HG03196 (cell line): ENCODE results near the gene RAPGEF4.

Experiments used
- ATAC-seq: cut with Tn5 transposase; IDR thresholded peaks from one replicate; pipeline ENCODE4 v1.9.1; 2021; ENCODE audit not compliant: unreplicated experiment

Gene RAPGEF4

DNA sequence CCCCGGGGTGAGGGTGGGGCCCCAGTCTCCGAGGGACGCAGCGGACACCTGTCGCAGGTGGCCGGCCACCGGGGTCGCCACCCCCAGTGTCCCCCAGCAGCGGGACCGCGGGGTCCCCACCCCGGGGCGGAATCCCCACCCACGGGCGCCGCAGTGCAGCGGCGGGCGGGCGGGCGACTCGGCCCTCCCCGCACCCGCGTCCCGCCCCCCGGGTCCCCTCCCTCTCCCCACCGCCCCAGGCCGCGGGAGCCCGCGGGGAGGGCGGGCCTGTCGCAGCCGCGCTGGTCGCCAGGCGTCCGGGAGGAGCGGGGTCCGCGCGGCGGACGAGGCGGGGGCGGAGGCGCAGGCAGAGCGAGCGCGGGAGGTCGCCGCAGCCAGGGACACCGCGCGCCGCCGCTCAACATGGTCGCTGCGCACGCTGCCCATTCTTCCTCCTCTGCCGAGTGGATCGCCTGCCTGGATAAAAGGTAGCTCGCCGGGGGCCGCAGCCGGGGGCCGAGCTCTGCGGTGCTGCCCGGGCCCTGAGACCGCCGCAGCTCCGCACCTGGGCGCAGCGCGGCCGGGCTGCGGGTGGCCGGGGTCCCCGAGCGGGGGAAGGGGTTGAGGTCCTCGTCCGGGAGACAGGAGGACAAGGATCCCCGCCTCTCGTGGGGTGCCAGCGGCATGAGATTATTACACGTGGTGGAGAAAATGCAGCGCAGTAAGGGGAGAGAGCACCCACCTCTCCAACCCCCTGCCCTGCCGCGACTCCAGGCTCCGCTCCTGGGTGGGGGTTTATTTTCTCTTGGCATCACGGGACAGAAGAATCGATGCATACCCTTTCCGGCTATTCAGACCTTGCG lies at the start of gene RAPGEF4:
Gene RAPGEF4, plus strand, starts transcription at position 264 of the 842 bp plus-strand sequence. Its CDS starts 139 bp downstream, at position 403.
- ATAC-seq, result no peak

DNA sequence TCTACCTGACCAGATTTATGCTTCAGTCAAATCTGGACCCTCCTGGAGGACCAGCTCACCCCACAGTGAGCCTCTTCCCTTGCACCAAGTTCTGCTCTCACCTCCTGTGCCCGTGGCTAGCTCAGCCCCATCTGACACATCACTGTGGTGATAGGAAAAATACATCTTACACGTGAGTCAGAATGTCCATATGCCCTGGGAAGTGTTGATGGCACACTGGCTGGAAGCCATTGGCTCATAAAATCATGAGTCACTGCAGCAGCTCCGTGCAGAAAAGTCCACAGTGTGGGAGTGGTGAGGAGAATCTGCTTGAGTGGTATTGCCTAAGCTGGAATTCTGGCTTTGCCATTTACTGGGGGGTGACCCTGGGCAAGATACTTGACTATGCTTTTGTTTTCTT lies 42.6 kb upstream of the RAPGEF4 start:
- no peak for ATAC-seq

DNA sequence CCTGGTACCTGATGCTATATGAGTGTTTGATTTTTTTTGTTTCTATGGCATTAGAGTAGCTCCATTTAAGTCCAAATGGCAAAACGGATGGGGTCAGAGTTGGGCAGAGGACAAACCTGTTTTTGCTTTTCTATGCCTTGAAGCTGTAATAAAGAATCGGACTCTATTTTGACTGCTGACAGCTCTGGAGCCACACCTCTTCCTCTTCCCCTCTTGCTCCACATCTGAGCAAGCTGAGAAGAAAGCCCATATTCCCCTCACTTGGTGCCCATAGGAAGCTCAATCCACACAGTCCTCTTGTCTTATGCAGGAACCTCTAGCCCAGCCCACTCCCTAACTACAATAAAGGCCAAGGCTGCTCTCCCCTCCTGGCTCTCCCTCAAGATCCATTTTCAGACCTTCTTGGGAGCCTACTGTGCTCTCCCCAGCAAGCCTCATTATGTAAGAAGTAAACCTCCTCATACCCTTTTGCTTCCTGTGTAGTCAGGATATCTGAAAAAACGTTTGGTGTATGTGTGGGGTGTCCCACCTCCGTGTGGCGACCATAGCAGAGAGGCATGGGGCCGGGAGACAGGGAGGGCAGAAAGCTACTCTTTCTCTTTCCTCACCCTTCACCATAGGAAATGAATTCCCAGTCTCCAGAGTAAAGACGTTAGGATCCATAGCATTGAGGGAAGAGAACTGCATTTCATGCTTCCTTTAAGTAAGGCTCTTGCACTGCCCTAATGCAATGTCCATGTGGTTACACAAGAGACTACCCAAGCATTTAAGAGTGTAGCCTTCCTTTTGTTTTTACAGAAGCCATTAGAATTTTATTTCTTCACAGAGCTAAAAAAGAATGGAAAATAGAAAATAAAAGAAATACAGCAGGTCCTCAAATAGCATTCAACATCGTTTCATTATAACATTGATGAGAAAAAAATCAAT lies 41.9 kb upstream of the RAPGEF4 start:
- ATAC-seq, result no peak

DNA sequence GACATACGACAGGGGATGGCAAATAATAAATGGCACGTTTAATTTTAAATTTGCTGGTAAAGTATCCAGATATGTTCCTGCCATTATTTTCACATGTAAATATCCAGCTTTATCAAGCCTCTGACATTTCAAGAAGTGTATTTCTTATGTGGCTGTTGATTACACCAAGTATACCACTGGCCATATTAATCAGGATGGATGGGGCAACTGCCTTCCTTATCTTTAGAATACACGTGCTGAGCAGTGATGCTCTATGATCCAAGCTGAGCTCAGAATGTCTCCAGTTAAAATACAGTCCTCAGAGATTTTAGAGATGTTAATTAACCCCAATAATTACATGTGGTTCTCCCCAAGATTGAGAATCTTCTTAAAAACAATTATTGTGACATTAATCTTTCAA lies 38.3 kb upstream of the RAPGEF4 start:
- ATAC-seq, result no peak

DNA sequence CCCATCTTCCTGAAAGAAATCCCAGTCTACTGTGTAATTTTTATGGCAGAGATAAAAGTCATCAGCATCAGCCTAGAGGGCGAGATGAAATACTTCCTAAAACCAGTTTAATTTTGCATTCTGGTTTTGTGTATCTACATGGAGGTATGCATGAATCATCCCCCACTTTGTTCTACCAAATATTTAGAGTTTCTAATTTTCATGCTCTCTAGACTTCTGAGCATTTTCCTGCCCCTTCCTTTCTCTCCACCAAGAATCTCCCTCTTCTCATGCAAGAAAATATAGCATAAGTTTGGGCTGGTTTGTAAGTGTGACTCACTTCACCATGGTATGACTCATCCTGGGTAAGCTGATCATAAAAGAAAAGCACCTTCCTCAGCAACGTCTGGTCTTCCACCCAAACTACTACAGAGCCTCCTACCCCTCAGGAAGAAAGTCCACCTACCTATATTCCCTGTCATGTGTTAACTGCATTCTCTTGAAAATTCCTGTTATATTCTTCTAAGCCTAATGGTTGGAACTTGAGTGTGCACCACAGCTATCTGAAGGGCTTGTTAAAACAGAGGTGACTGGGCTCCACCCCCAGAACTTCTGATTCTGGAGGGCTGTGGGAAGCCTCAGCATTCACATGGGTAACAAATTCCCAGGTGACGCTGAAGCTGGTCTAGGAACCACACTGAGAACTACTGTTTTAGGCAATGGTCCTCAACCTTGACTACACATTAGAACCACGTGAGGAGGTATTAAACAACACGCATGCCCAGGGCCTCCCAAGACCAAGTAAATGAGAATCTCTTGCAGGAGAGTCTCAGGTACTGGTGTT lies 37.4 kb upstream of the RAPGEF4 start:
- peak; percentile 89 for ATAC-seq

DNA sequence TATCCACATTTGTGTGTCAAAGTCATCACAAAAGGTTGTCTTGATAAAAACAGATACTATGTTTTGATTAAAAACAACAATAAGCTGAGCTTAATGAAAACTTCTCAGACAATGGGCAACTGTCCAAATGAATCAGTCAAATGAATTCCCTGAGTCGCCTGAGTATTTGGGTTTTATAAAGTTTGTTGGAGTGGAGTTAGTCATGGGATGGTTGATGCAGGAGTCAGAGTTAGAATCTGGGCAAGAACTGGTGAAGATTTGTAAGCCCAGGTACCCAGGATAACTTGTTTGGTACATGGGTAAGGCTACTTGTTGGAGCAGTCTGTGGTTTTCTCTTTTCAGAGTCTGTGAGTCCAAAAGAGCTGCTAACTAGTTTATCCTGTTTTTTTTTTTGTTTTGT lies 34.4 kb upstream of the RAPGEF4 start:
- ATAC-seq, result no peak

DNA sequence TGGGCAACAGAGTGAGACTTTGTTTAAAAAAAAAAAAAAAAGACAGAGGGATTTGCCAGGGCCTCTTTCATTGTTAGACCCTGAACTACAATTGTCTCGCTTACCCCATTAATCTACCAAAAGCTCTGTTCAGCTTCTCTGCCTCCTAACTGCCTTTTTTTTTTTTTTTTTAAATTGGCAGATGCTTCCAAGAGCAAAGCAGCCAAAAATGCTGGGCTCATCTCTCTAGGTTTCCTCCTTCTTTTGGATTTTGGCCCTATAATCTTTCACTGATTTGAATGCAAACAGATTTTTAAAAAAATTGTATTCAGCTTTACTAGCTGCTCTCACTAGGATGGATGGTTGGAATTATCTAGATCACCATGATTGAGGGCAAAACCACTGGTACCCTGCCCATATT lies 33.2 kb upstream of the RAPGEF4 start:
- ATAC-seq, result no peak

DNA sequence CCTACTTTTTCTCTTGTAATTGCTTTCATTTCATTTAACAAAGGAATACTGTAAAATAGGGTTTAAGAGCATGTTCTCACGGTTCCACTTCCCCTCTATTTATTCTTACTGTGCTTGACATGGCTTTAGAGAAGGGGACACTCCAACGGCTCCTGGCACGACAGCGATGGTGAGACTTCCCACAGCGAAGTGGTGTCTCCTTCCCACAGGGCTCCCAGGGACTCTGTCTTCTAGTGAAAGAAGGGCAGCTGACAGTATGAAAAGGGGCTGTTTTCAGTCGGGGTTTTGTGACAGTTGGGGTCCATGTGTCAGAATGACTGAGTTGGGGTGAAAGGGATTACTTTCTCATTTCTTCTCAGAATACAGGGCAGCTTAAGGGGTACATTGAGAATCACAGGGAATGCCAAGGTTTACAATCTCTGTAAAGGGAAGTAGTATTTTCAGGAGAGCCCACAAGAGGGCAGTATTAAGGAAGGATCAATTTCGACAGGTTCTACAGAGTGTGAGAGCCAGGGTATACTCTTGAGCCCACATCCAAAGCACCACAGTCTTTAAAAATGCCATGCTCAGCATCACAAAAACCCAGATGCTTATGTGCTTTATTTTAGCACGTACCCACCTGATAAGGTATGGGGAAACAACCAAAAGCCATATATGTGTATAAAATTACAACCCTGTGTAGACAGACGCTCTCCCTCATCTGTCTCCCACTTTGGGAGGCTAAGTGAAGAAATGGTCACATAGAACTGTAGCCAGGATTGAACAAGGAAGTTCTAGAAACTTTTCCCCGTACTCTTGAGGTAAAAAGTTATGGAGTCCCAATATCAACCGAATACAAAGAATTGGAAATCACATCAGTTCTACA lies 31.3 kb upstream of the RAPGEF4 start:
- ATAC-seq, result no peak

DNA sequence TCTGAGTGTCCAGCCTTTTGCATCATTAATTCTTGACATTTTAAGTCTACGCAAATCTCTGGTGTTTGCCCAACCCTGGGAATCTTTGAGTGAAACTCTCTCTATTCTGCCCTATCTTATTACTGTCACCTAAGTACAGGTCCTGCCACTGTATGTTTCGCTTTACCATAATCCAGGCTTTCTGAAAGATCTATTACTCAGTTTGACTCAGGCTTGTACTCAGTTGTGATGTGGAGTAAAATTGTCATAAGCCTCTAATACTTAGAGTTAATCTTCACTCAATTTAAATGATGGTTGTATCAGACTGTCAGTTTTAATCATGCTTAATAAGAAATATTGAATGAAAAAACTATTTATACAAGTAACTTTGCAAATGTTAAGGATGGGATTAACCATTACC lies 30.3 kb upstream of the RAPGEF4 start:
- ATAC-seq, result no peak

DNA sequence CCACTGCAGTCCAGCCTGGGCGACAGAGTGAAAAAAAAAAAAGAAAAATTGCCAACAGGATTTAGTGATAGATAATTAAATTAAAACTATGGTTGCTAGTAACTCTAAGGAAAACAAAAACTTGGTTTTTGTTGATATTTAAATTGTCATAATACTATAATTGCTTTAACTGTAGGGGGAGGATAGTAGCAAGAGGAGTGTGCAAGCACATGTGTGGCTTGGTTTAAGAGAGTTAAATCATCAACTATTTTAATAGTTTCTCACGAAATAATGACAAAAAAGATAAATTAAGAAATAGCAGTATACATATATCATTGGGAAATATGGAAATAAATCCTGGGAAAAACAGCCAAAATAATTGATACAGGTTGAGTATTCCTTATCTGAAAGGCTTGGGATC lies 27.4 kb upstream of the RAPGEF4 start:
- ATAC-seq, result no peak

DNA sequence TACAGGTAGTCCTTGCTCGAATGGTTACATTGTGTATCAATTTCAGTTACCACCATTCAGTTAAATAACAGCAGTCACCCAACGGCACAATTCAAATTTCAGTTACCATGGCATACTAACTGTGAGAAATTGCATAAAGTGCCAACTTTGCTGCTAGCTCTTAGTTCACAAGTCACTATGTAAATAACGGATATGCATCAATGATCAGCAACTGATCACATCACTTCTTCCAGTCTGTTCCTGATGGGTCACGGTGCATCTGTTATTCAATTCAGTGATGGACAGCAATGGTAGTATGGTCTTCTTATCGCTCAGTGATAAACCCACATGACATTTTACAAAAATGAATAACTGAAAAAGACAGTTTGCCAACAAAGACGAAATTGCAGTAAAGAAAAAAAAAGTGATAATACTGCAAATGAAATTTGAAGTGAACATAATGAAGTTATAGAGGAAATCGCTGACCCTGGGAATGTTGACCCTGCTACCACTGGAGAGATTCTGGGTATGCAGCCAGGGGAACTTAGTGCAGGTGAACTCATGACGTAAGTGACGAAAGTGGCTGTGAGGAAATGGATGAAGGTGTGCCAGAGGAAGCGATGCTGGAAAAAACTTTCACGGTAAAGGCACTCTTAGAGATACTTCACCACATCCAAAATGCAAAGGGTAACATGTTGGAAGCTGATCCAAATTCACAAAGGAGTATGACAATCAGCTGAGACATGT lies 25.9 kb upstream of the RAPGEF4 start:
- ATAC-seq, result no peak

DNA sequence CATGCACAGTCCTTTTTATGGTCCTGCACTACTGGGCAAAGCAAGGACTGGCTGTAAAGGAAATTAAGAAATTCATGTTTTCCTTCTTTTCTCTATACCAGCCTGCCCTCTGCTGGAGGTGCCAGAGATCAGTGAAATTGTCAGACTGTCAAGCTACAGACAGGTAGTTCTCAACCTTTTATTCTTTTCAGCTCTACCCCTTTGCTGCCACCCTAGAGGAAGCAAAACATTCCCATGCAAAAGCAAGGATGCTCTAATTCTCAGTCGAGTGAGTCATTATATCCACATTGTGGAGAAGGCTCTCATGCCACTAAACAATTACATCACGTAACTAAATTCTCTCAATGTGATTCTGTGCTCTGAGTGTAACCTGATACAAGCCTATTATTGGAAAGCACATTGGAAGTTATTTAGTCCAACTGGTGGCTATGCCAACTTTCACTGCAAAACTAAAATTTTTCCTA lies 25.0 kb upstream of the RAPGEF4 start:
- no peak for ATAC-seq

DNA sequence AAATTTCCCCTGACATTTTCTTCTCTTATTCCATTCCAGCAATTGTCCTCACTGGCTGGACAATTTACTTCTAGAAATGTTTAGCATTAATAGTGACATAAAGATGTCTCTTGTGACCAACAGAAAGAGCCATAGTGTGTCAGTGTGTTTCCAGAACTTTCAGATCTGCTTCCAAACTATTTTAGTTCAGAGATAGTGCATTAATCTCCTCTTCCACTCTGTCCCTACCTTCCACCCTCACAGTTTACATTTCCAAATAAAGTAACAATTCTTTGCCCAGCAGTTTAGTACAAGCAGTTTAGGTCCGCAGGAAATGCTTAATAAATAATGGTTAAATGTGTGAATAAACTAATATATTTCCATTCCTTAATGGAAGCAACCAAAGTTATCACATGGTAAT lies 24.5 kb upstream of the RAPGEF4 start:
- ATAC-seq, result no peak

DNA sequence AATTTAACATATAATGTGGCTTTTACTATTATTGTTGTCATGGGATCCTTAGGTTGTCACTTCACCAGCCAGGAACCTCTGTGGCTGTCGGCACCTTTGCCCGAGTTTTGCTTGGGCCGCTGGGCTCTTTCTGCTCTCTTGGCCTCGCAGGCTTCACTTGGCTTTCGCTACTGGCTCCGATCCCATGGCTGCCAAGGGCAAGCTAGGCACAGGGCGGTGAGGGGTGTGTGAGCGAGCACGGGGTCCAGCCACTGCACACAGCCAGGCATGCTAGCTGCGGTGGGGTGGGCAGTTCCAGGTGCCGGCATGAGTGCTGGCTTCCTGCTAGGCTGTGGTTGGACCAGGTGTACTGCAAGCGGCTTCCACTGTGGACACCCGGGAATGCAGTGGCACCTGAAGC lies 23.4 kb upstream of the RAPGEF4 start:
- ATAC-seq, result no peak

DNA sequence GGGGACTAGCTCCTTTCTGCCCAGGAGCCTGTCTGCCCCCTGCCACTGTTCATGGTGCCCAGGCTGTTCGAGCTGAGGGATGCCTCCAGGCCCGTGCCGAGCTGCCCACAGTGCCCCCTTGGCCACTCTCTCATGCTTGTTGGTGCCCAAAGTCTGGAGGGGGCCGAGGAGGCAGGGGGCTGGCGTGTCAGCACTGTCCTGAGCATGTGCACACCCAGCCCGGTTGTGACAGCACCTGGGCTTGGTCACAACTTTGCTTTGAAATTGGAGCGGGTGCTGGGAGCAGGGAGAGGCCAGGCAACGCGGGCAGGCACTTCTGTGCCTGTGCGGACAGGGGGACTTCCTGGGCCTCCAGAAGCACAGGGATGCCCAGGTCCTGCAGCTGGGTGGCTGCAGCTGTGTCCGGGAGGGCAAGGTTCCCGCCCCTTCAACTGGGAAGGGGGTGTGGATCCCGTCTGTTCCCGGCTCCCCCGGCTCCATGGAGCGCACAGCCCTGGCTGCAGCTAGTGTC lies 22.2 kb upstream of the RAPGEF4 start:
- ATAC-seq, result no peak

DNA sequence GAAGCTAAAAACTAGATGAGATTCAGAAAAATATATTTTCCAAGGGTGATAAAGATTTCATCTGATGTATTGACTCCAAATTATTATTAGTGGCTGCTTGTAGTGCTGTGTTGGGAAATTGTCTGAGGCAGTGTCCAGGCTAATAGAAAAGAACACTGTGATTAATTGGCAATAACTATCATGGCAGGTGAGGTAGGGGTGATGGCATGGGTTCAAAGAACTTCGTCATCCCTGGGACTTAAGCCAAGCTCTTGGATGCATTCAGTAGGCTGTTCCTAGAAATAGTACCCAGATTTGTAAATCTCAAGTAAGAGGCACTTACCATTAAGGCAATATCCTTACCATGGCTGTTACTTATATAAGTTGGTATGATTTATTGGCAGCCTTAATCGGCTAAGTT lies 13.2 kb upstream of the RAPGEF4 start:
- no peak for ATAC-seq

DNA sequence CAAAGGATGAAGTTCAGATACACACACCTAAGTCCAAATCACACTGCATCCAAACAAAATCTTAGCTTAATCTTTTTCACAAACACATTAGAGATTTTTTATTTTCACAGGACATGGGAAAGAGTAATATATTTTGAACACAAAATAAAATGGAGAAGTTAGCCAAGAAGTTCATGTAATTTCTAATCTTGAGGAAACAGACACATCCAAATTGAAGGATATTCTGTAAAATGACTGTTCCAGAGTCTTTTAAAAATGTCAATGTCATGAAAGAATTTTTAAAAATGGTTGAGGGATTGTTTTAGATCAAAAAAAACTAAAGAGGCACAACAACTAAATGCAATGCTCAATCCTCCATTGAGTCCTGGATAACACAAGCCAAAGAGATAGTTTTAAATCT lies 12.4 kb upstream of the RAPGEF4 start:
- ATAC-seq, result no peak

DNA sequence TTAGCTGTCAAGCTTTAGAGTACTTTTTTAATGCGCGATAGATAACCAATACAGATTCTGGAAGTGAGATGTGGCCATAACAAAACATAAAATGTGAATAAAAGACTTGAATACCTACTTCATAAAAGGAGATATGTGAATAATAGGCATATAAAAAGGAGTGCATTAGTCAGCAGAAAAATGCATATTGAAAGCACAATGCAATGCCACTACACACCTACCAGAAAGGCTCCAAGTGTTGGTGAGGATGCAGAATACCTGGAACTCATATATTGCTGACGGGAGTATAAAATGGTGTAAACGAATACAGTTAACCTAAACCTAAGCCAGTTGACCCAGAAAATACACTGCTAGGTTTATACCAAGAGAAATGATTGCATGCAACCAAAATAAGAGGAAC lies 10.9 kb upstream of the RAPGEF4 start:
- no peak for ATAC-seq

DNA sequence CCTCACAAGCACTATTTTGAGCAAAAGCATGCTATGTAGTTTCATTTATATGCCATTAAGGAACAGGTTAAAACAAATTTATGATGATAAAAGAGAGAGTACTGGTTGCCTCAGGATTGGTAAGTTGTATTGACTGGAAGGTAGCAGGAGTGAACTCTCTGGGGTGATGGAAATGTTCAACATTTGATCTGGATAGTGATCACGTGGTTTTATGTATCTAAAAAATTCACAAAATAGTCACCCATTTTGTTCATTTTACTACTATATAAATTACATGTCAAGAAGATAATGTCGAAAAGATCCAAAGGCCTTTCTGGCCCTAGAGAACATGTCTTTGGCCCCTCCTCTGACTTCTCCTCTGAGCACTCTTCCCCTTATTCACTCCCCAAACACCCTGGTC lies 10.4 kb upstream of the RAPGEF4 start:
- no peak for ATAC-seq
